Activated T-cell treated with anti-CD3 and anti-CD28 coated beads, Interleukin-2, amount 50 U/mL, for 72 hours (primary cell): Measurements from ENCODE around the gene POU2F3. TPM values are rescaled to one million over a fixed set of nuclear protein-coding genes. Genes with fewer than 3 reads are reported as not detected.

Experiments used
- ATAC-seq, 2 donors: fragments of 150-1000 bp; cut with Tn5 transposase; replicated peaks in 1 of 2; 2 replicates each; pipeline ENCODE4 v1.10.0; 2021; ENCODE audit warnings: moderate library complexity in 2 of 2, mild to moderate bottlenecking in 1 of 2
- DNase-seq, 2 donors: peaks; one replicate each; pipeline ENCODE4 v3.0.0; 2021 to 2022; ENCODE audit warnings: mixed read lengths in 1 of 2
- H3K27ac Mint-ChIP-seq: one replicate; pipeline ENCODE4 v1.8.0; 2022; ENCODE audit warnings: mild to moderate bottlenecking, moderate library complexity, mixed read lengths
- H3K27me3 Mint-ChIP-seq: one replicate; pipeline ENCODE4 v1.8.0; 2022; ENCODE audit warnings: low read depth, mixed read lengths
- H3K36me3 Mint-ChIP-seq, 2 donors: one replicate each; pipeline ENCODE4 v1.8.0; 2022; ENCODE audit warnings: mixed read lengths in 2 of 2, mild to moderate bottlenecking in 1 of 2; ENCODE audit not compliant: insufficient read depth in 2 of 2
- H3K4me1 Mint-ChIP-seq: one replicate; pipeline ENCODE4 v1.8.0; 2022; ENCODE audit warnings: low read depth, mixed read lengths
- H3K4me3 Mint-ChIP-seq, 2 donors: one replicate each; pipeline ENCODE4 v1.8.0; 2022; ENCODE audit warnings: mild to moderate bottlenecking in 2 of 2, mixed read lengths in 2 of 2, moderate library complexity in 2 of 2
- H3K9me3 Mint-ChIP-seq, 2 donors: one replicate each; pipeline ENCODE4 v1.8.0; 2022; ENCODE audit warnings: mixed read lengths in 2 of 2
- total RNA-seq, 2 donors: library from RNA; stranded (reverse); gene quantifications; one replicate each; pipeline ENCODE4 v1.2.3, GENCODE V29; 2022

POU2F3 gene
- total RNA-seq, 2 donors from 2014 or later, result 0.14 to 0.39 TPM

DNA sequence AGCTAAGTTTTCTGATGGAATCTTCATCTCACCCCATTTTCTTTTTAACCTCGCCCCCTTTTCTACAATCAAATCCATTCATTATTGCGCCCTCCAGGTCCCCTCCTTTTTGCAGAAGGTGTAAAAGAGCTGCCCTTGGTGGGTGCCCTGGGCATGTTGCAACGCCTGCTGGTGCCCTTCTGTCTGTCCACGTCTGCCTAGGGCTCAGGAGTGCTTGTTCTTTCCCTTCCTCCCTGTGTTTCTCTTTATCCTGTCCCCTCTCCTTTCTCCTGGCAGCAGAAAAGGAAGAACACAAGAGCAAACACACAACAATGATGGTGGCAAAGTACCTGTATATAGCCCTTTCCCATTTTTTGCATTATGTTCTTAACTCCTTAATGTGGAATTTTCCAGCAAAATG lies 79.0 kb downstream of the POU2F3 start:
- DNase-seq, result no peak
- peaks cover 14% of the 10 kb centered on the region for H3K27me3 Mint-ChIP-seq
- H3K9me3 Mint-ChIP-seq, result no peaks in the 10 kb centered on the region
- no peaks in the 10 kb centered on the region for H3K4me1 Mint-ChIP-seq
- H3K36me3 Mint-ChIP-seq, result no peaks in the 10 kb centered on the region
- no peak for ATAC-seq
- no peak overlapping the region for H3K4me3 Mint-ChIP-seq
- no peak overlapping the region for H3K27ac Mint-ChIP-seq

DNA sequence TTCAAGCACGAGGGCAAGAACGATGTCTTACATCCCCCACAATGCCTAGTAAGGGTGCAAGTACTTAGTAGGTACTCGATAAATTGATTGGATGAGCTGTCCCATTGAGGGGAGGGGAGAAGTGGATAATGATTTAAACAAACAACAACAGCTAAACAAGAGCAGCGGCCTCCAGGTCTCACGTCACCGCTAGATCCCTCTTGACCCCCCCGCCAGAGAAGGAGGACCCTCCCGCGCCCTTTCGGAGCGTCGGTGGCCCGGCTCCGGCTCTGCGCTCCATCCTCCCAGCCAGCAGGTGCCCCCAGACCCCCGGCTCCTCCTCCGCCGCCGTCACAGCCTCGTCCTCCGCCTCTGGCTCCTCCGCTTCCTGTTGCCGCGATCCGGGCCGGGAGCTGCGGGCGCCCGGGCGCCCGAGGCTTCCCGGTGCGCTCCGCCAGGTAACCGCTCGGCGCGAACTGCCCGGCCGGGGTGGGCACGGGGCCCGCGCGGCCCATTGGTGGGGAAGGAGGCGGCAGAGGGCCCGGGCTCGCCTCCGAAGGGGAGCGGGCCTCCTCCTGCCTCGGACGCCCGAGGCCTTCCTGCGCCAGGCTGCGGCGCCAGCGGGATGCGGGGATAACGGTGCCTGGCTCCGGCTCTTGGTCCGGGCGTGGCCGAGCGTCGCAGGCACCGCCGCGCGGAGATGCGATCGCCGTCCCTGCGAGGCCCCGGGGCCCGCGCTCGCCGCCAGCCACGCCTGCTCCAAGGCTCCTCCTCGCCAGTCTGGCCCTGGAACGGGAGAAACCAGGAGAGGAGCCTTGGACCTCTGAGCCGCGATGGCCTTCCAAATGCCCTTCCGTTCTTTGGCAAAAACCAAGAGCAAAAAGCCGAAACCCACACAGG lies 85.2 kb downstream of the POU2F3 start, which contains the start of gene TLCD5:
TSS of gene TLCD5 (plus strand) at position 368 of the 879 bp plus-strand sequence. CDS start 2,143 bp downstream, outside the sequence.
- H3K9me3 Mint-ChIP-seq, result no peaks in the 10 kb centered on the region
- DNase-seq, result peak; percentile 64 to 71
- H3K27me3 Mint-ChIP-seq, result peaks cover 41% of the 10 kb centered on the region
- H3K27ac Mint-ChIP-seq, result peak within 1 kb of the TSS; percentile 71
- H3K4me3 Mint-ChIP-seq, result peak within 1 kb of the TSS; percentile 66 to 93
- peaks cover 18% of the 10 kb centered on the region for H3K4me1 Mint-ChIP-seq
- ATAC-seq, result peak; percentile 93 to 94
- peaks cover 0 to 2% of the 10 kb centered on the region in 2 donors for H3K36me3 Mint-ChIP-seq

DNA sequence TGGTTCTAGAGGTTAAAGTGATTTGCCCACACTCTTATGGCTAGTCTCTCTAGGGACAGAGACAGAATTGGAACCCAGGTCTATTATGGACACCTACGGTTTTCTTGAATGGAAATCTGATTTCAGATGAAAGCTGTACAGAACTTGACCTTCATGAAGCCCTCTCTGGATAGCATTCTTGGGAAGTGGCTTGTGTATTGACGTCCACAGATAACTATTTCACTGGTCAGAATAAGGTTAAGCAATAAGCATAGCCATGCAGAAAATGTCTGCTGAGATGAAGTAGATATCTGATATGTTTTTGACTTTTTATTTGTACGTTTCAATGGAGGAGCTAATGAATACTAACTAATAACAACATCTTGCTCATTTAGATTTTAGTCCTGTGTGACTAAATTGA lies 86.3 kb downstream of the POU2F3 start:
- no peak overlapping the region for H3K27ac Mint-ChIP-seq
- H3K9me3 Mint-ChIP-seq, result no peaks in the 10 kb centered on the region

DNA sequence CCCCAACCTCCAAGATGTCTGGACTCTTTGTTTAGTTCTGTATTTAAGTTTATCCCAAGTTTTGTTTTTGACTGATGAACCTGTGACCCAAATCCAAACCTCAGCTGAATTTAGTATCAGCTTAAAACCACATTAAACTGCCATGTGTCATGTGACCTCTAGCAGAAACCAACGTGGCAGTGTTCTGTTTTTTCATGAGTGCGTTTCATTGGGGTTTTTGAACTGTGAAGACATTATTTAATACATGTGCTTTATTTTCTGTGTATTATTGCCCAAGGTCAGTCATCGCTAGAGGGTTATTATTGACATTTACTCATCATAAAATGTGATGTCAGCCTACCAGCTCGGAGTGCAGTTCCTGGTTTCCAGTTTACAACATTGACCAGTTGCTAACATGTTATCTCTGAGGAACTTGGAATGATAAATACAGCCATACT lies 86.9 kb downstream of the POU2F3 start:
- Mint-ChIP-seq H3K4me3 (peak overlapping the region in 1 of 2 donors; percentile 93), H3K27ac (no peak overlapping the region), H3K36me3 (peaks cover 0 to 2% of the 10 kb centered on the region in 2 donors), H3K4me1 (peaks cover 18% of the 10 kb centered on the region), H3K9me3 (no peaks in the 10 kb centered on the region), H3K27me3 (peaks cover 54% of the 10 kb centered on the region)
- ATAC-seq (no peak), DNase-seq (no peak)

More for the DNA sequence above, 86.3 kb downstream of the POU2F3 start:
- peak overlapping the region; percentile 66 to 93 for H3K4me3 Mint-ChIP-seq
- H3K4me1 Mint-ChIP-seq, result peaks cover 18% of the 10 kb centered on the region
- ATAC-seq (no peak), DNase-seq (no peak)
- H3K36me3 Mint-ChIP-seq, result peaks cover 0 to 2% of the 10 kb centered on the region in 2 donors
- H3K27me3 Mint-ChIP-seq, result peaks cover 51% of the 10 kb centered on the region

DNA sequence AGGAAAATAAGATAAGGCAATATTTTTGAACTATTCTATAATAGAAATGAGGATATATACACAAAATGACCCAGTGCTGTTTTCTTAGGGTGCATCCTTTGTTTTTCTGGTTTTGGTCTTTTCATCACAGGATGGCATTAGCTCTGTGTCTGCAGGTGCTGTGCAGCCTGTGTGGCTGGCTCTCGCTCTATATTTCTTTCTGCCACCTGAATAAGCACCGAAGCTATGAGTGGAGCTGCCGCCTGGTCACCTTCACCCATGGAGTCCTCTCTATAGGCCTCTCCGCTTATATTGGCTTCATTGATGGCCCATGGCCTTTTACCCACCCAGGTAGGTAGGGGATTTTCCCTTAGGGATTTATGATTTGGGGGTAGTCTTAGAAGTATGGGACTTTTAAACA lies 87.4 kb downstream of the POU2F3 start:
- no peak for ATAC-seq
- no peak for DNase-seq
- H3K9me3 Mint-ChIP-seq, result no peaks in the 10 kb centered on the region
- H3K4me3 Mint-ChIP-seq, result no peak overlapping the region
- H3K4me1 Mint-ChIP-seq, result peaks cover 18% of the 10 kb centered on the region
- H3K36me3 Mint-ChIP-seq, result peaks cover 0 to 2% of the 10 kb centered on the region in 2 donors
- H3K27me3 Mint-ChIP-seq, result peaks cover 57% of the 10 kb centered on the region
- H3K27ac Mint-ChIP-seq, result no peak overlapping the region

DNA sequence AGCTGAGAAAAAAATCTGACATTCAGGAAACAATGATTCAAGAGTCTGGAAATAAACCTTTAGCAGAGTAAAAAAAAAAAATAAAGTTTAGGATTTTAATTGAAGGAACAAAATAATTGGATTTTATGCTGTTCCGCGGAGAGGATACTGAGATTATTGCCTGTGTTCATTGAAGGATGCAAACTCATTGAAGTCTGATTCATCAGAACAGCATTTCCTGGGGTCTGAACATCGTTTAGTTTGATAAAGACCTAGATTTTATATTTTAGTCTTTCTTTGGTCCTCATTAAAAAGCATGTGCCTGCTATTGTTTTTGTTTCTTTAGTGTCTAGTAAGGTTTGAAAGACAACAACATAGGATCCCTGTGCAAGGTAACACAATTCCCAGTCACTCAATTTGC lies 89.6 kb downstream of the POU2F3 start:
- ATAC-seq (no peak), DNase-seq (no peak)
- Mint-ChIP-seq H3K9me3 (no peaks in the 10 kb centered on the region), H3K27ac (no peak overlapping the region), H3K36me3 (peaks cover 0 to 2% of the 10 kb centered on the region in 2 donors), H3K4me3 (no peak overlapping the region), H3K27me3 (peaks cover 51% of the 10 kb centered on the region), H3K4me1 (peaks cover 18% of the 10 kb centered on the region)

DNA sequence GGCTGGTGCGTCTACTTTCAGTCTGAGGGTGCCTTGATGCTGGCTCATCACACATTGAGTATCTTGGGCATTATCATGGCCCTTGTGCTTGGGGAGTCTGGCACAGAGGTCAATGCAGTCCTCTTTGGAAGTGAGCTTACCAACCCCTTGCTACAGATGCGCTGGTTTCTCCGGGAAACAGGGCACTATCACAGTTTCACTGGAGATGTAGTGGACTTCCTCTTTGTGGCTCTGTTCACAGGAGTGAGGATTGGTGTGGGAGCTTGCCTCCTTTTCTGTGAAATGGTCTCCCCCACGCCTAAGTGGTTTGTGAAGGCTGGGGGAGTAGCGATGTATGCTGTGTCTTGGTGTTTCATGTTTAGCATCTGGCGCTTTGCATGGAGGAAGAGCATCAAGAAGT lies 90.1 kb downstream of the POU2F3 start:
- Mint-ChIP-seq H3K27ac (no peak overlapping the region), H3K9me3 (no peaks in the 10 kb centered on the region), H3K36me3 (no peaks in the 10 kb centered on the region), H3K27me3 (peaks cover 49% of the 10 kb centered on the region), H3K4me3 (no peak overlapping the region), H3K4me1 (peaks cover 22% of the 10 kb centered on the region)
- ATAC-seq (no peak), DNase-seq (no peak)

DNA sequence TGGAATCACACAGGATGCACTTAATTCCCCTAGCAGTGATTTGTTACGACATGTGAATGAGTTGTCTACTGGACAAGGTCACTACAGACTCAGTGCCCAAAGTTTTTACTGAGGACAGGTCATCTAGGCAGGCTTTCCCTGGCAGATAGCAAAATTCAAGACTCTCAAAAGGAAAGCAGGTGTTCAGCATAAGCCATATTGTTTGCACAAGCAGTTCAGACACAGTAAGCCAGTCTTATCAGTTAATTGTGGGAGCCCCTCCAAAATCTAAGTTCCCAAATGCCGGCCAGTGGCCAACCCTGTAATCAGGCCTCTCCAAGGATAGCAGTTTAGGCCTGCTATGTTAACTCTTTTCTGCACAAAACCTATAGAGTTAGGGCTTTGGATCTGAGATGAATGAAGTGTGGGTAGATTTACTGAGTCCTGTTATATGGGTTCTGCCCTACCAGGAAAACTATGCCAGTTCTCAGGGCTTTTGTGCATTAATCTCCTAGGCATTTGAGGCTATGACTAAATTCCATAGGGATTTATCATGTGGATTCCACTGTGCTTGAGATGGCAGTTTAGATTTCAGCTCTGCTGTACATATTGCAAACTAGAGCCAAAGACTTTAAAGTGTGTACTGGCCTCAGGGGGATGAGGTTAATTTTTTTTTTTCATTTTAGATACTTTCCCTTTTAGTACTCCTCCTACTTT lies 91.5 kb downstream of the POU2F3 start:
- Mint-ChIP-seq H3K4me1 (peaks cover 16% of the 10 kb centered on the region), H3K4me3 (no peak overlapping the region), H3K9me3 (no peaks in the 10 kb centered on the region), H3K27ac (no peak overlapping the region), H3K27me3 (peaks cover 43% of the 10 kb centered on the region), H3K36me3 (no peaks in the 10 kb centered on the region)
- ATAC-seq, result no peak
- DNase-seq, result no peak

DNA sequence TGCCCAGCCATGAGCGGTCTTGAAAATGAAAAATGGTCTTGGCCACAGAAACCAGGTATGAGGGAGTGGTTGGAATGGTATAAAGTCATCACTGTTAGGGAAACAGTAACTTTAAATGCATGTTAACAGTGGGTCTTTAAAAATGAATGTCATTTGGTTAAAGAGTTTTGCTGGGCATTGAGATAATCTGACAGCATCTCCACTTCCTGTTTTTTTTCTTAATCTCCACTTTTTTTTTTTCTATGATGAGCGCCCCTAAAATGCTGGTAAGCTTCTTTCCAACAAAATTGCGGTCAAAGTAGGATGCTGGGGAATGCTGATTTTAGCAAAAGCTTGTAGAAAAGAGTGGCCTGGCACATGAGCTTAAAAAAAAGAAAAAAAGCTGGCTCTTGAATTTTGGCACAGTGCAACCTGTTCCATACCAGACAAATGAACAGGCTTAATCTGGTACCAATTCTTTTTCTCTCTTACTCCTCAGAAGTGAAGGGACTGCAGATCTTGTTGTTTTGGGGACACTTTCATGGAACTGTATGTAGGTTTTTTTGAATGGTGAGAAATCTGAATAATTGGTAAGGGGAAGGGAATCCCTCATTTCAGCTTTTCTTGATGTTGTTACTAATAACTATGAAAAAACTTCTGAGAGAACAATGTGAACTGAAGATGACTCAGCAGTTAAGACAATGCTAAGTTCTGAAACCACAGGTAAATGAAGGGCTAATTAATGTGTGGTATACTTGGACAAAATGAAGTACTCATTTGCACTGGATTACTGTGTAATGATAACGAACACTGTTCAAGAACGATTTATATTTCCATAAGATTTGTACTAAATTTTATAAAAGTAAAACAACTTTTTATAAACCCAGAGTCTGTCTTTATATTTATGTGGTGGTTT lies 93.1 kb downstream of the POU2F3 start:
- ATAC-seq, result no peak
- Mint-ChIP-seq H3K9me3 (no peaks in the 10 kb centered on the region), H3K27ac (no peak overlapping the region), H3K4me3 (no peak overlapping the region), H3K4me1 (peaks cover 20% of the 10 kb centered on the region), H3K36me3 (peaks cover 0 to 2% of the 10 kb centered on the region in 2 donors), H3K27me3 (peaks cover 39% of the 10 kb centered on the region)
- DNase-seq, result no peak

DNA sequence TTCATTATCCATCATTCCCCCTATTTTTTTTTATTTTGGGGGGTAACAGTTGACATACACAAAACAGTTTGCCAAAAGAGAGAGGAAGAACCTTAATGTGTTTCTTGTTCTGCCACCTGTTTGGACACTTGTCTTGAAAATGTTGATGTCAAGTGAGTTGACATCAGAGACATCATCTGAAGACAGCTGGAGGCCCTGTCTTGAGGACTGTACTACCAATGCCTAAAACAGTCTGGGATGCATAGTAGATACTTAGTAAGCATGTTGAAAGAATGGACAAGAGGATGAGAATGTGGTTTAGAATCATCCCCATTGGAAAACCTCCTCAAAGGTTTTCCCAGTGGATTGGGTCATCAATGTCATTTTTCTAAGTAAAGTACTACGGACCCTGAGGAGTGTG lies 93.9 kb downstream of the POU2F3 start:
- peaks cover 0 to 2% of the 10 kb centered on the region in 2 donors for H3K36me3 Mint-ChIP-seq
- H3K27me3 Mint-ChIP-seq, result peaks cover 44% of the 10 kb centered on the region
- H3K4me3 Mint-ChIP-seq, result no peak overlapping the region
- ATAC-seq, result no peak
- no peaks in the 10 kb centered on the region for H3K9me3 Mint-ChIP-seq
- DNase-seq, result no peak
- peaks cover 21% of the 10 kb centered on the region for H3K4me1 Mint-ChIP-seq
- H3K27ac Mint-ChIP-seq, result no peak overlapping the region

DNA sequence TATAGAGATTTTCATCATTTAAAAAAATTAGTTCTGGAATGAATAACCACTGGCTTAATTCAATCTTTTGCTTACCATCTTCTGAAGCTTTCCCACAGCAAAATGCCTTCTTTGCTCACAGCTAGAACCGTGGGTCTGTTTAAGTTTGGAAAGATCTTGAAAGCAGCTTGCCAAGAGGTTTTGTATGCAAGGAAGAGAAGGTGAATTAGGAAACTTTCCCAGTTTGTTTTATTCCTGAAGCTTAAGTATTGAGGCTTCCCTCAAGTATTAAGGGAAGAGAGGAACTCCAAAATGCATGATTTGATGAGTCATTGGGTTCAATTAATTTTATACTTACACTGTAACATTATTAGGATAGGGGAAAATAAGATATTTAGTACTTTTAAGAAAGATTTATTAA lies 94.4 kb downstream of the POU2F3 start:
- Mint-ChIP-seq H3K4me3 (no peak overlapping the region), H3K27ac (no peak overlapping the region), H3K4me1 (peaks cover 22% of the 10 kb centered on the region), H3K36me3 (peaks cover 0 to 2% of the 10 kb centered on the region in 2 donors), H3K9me3 (no peaks in the 10 kb centered on the region), H3K27me3 (peaks cover 47% of the 10 kb centered on the region)
- ATAC-seq (no peak), DNase-seq (no peak)

DNA sequence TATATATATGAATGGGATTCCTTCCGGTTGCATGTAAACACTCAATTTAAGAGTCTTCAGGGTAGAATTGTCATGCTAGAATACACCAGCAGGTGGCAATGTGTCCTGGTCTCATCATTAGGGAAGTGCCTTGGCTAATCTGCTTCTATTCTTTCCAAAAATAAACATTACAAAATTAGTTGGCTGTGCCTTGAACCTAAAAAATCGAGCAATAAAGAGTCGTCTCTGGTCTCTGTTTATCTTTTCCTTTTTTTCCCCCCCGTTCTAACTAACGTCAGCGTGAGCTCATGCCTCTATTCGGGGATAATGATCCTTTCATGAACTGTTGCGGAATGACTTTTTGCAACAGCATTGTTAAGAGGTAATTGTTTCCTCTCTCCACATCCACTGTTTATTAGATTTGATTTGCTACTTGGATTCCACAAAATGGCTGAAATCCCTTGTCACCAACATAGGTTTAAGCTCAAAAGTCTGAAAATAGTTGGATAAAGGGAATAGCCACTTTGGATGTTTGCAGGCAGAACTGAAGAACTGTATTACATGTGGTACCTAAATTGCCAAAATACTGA lies 95.0 kb downstream of the POU2F3 start:
- Mint-ChIP-seq H3K9me3 (no peaks in the 10 kb centered on the region), H3K27ac (no peak overlapping the region), H3K36me3 (peaks cover 0 to 2% of the 10 kb centered on the region in 2 donors), H3K27me3 (peaks cover 52% of the 10 kb centered on the region), H3K4me1 (peaks cover 29% of the 10 kb centered on the region), H3K4me3 (peak overlapping the region; percentile 81 to 82)
- peak; percentile 47 to 70 for DNase-seq
- ATAC-seq, result no peak
